ENCODE measurements around the gene GRIPAP1. TPM values are rescaled to one million over a fixed set of nuclear protein-coding genes. Genes with fewer than 3 reads are reported as not detected.

Gene GRIPAP1
- 51.4 TPM for polyA plus RNA-seq
- long read RNA-seq, donor 1: 0 reads
- long read RNA-seq, donor 2, partial matches to known transcripts: 23 of 24 reads
- long read RNA-seq, donor 2, other reads (novel, unspliced or antisense): 0 of 24 reads
- long read RNA-seq, donor 3, partial matches to known transcripts: 0 of 1 reads
- long read RNA-seq, donor 3, other reads (novel, unspliced or antisense): 0 of 1 reads
- long read RNA-seq, donor 4: 0 reads
- long read RNA-seq, donor 5, partial matches to known transcripts: 9 of 9 reads
- long read RNA-seq, donor 5, other reads (novel, unspliced or antisense): 0 of 9 reads
- long read RNA-seq, donor 6: 0 reads
- long read RNA-seq, donor 7: 0 reads
- long read RNA-seq, donor 8, partial matches to known transcripts: 6 of 8 reads
- long read RNA-seq, donor 8, other reads (novel, unspliced or antisense): 0 of 8 reads
- long read RNA-seq, donor 9: 0 reads
- long read RNA-seq, donor 10, partial matches to known transcripts: 0 of 2 reads
- long read RNA-seq, donor 10, other reads (novel, unspliced or antisense): 0 of 2 reads
- long read RNA-seq, donor 11, partial matches to known transcripts: 7 of 7 reads
- long read RNA-seq, donor 11, other reads (novel, unspliced or antisense): 0 of 7 reads

DNA sequence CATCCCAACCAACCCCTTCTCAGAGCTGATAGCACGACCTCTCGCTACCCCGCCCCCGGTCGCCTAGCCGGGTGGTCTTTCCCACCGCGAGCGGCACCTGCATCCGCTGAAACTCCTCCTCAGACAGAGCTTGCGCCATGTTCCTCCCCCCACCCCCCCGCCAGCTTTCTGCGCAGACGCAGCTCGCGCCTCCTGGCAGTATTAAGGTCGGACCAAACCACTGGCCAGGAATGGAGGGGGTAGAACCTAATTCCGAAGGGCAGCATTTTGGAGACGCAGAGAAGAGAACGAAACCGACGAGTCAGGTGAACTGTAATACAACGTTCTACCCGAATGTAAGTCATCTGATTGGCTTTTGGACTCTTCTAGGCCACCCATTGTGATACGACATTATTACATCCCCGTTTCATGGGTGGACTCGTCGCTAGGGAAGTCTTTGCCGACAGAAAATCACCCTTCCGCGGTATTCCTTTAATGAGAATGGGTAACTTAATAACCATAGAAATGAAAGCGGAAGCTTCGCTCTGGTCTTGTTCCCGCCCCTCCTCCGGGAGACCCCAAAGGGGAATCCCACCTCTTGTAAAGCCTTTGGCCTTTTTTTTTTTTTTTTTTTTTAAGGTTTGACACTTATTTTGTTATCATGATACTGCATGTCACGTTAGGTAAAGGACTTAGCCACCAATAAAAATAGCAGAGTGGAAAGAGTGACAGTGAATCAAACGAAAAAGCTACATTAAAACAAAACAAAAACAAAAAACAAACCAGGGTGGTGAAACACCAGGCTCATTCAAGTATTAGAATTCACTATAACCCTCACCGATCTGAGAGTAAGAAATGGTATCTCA is at the start of gene GRIPAP1:
GRIPAP1 (minus strand) TSS at position 174 of the 845 bp plus-strand sequence; CDS start at position 139, 35 bp downstream.
- 50% methylated on average over 1 of the region's 38 CpGs for WGBS (ENCODE audit: insufficient coverage, low lambda C conversion rate)
- H3K4me3 ChIP-seq (ENCODE audit: low read length): peak within 1 kb of the TSS; percentile 91
- DNase-seq: peak; percentile 81 to 85
- H3K27me3 ChIP-seq (ENCODE audit: control insufficient read depth, insufficient read depth, low read length): no peaks in the 10 kb centered on the region
- H3K4me1 ChIP-seq (ENCODE audit: control insufficient read depth, insufficient read depth, low read length): peaks cover 3% of the 10 kb centered on the region
- peaks cover 18% of the 10 kb centered on the region for H3K36me3 ChIP-seq (ENCODE audit: control insufficient read depth, insufficient read depth, low read length)
- H3K9me3 ChIP-seq (ENCODE audit: control insufficient read depth, low read depth, low read length): no peaks in the 10 kb centered on the region
- peak within 1 kb of the TSS; percentile 36 for H3K27ac ChIP-seq (ENCODE audit: low read length)

DNA sequence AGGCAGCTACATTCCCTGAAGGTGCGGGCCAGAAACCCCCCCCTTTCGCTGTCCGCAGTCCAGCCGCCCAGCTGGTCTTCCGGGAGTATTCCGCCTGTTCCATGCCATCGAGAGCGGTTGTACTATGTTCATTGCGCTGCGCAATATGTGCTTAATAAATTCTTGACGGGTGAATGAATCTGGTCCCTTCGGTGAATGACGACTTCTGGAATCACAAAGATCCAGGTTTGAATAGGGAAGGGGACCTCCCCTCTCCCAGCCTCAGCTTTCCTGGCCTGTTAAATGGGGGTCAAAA is 41.9 kb upstream of the GRIPAP1 start:
- WGBS (ENCODE audit: insufficient coverage, low lambda C conversion rate): no CpG with 5 or more reads among the region's 13 CpGs
- Histone ChIP-seq H3K36me3 (ENCODE audit: control insufficient read depth, insufficient read depth, low read length) (peaks cover 8% of the 10 kb centered on the region), H3K9me3 (ENCODE audit: control insufficient read depth, low read depth, low read length) (no peaks in the 10 kb centered on the region), H3K27ac (ENCODE audit: low read length) (peak overlapping the region; percentile 68), H3K4me1 (ENCODE audit: control insufficient read depth, insufficient read depth, low read length) (peaks cover 24% of the 10 kb centered on the region), H3K4me3 (ENCODE audit: low read length) (no peak overlapping the region), H3K27me3 (ENCODE audit: control insufficient read depth, insufficient read depth, low read length) (no peaks in the 10 kb centered on the region)
- DNase-seq: no peak

GRCh38 chrX:49043220-49043986 is 41.3 kb upstream of the GRIPAP1 start, which contains the start of gene TFE3:
TFE3 (minus strand) TSS chrX:49043357; CDS start chrX:49043226, 131 bp downstream.
- peaks cover 26% of the 10 kb centered on the region for H3K4me1 ChIP-seq (ENCODE audit: control insufficient read depth, insufficient read depth, low read length)
- peak; percentile 99 for DNase-seq
- H3K27me3 ChIP-seq (ENCODE audit: control insufficient read depth, insufficient read depth, low read length): no peaks in the 10 kb centered on the region
- H3K36me3 ChIP-seq (ENCODE audit: control insufficient read depth, insufficient read depth, low read length): peaks cover 14% of the 10 kb centered on the region
- WGBS (ENCODE audit: insufficient coverage, low lambda C conversion rate): no CpG with 5 or more reads among the region's 67 CpGs
- H3K27ac ChIP-seq (ENCODE audit: low read length): peak within 1 kb of the TSS; percentile 97
- H3K9me3 ChIP-seq (ENCODE audit: control insufficient read depth, low read depth, low read length): no peaks in the 10 kb centered on the region
- H3K4me3 ChIP-seq (ENCODE audit: low read length): peak within 1 kb of the TSS; percentile 79

DNA sequence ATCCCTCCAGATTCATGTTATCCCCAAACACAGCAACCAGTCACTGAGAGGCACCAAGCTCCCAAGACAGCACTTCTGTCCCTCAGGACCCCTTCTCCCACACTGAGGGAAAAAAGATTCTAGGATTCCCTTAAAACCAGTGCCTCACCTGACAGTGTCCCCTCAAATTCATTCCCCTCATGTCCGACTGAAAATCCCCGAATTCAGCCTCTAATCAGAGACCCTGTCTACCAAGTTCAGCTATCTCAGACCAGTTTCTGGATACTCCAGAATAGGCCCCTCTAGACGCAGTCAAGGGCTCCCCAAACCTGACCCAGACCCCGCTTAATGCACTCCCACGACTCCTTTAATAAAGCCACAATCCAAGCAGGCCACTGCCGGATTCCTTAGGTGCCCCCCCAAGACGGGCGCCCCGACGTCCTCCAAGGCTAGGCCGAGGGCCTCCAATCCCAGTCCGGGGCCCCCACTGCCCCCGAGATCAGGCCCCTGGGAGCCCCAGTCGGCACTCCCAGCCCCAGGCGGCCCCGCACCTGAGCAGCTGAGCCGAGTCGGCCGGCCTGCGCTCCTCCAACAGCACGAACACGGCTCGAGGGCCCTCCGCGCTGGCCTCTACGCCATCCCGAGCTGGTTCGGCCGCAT is 40.6 kb upstream of the GRIPAP1 start:
- Histone ChIP-seq H3K27me3 (ENCODE audit: control insufficient read depth, insufficient read depth, low read length) (no peaks in the 10 kb centered on the region), H3K9me3 (ENCODE audit: control insufficient read depth, low read depth, low read length) (no peaks in the 10 kb centered on the region), H3K36me3 (ENCODE audit: control insufficient read depth, insufficient read depth, low read length) (peaks cover 21% of the 10 kb centered on the region), H3K27ac (ENCODE audit: low read length) (peak overlapping the region; percentile 97), H3K4me1 (ENCODE audit: control insufficient read depth, insufficient read depth, low read length) (peaks cover 26% of the 10 kb centered on the region), H3K4me3 (ENCODE audit: low read length) (peak overlapping the region; percentile 79)
- no peak for DNase-seq
- no CpG with 5 or more reads among the region's 29 CpGs for WGBS (ENCODE audit: insufficient coverage, low lambda C conversion rate)

DNA sequence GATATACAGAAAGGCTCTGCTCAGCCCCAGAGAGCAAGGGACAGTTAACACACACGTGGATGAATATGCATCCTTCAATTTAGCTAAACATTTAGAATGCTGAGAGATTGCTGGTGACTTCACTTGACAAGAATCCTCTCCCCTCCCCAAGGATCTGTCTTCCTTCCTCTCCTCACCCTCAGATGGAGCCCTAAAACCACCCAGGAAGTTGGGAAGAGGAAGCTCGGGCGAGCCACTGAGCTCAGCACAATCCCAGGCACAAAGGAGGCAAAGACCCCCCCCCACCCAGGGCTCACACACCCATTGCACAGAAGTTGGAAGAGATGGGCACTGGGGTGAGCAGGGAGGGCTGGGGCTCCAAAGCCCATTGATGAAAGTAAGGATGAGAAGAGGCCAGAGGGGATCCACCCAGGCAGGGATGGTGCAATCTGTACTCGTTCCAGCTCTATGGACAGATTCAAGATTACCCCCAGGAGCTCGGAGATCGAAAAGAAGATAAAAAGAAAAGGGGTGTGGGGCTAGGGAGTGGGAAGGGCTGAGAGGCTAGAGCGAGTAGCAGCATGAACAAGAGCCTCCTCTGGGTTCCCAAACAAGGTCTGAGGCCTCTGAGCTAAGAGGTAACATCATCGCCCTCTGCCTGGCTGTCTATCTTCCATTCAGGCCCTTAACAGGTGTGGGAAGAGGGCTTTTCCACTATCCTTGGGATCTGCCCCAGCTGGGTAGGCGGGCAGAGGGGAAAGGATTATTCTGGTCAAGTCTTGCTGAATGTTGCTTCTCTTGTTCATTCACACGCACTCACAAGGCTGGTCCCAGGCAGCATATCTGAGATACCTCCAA is 39.9 kb upstream of the GRIPAP1 start:
- Histone ChIP-seq H3K9me3 (ENCODE audit: control insufficient read depth, low read depth, low read length) (no peaks in the 10 kb centered on the region), H3K27me3 (ENCODE audit: control insufficient read depth, insufficient read depth, low read length) (no peaks in the 10 kb centered on the region), H3K4me1 (ENCODE audit: control insufficient read depth, insufficient read depth, low read length) (peaks cover 26% of the 10 kb centered on the region), H3K4me3 (ENCODE audit: low read length) (peak overlapping the region; percentile 79), H3K27ac (ENCODE audit: low read length) (peak overlapping the region; percentile 97), H3K36me3 (ENCODE audit: control insufficient read depth, insufficient read depth, low read length) (peaks cover 24% of the 10 kb centered on the region)
- WGBS (ENCODE audit: insufficient coverage, low lambda C conversion rate): no CpG with 5 or more reads among the region's 10 CpGs
- peak in 1 of 2 donors; percentile 43 for DNase-seq

GRCh38 chrX:49040376-49040955 is 38.4 kb upstream of the GRIPAP1 start:
- H3K36me3 ChIP-seq (ENCODE audit: control insufficient read depth, insufficient read depth, low read length): peaks cover 28% of the 10 kb centered on the region
- H3K27ac ChIP-seq (ENCODE audit: low read length): peak overlapping the region; percentile 66
- H3K9me3 ChIP-seq (ENCODE audit: control insufficient read depth, low read depth, low read length): no peaks in the 10 kb centered on the region
- H3K4me1 ChIP-seq (ENCODE audit: control insufficient read depth, insufficient read depth, low read length): peaks cover 26% of the 10 kb centered on the region
- WGBS (ENCODE audit: insufficient coverage, low lambda C conversion rate): no CpG with 5 or more reads among the region's 7 CpGs
- H3K4me3 ChIP-seq (ENCODE audit: low read length): peak overlapping the region; percentile 13
- DNase-seq: peak in 1 of 2 donors; percentile 20
- H3K27me3 ChIP-seq (ENCODE audit: control insufficient read depth, insufficient read depth, low read length): no peaks in the 10 kb centered on the region

GRCh38 chrX:49039598-49040375 is 37.7 kb upstream of the GRIPAP1 start:
- Histone ChIP-seq H3K4me1 (ENCODE audit: control insufficient read depth, insufficient read depth, low read length) (peaks cover 26% of the 10 kb centered on the region), H3K36me3 (ENCODE audit: control insufficient read depth, insufficient read depth, low read length) (peaks cover 28% of the 10 kb centered on the region), H3K27me3 (ENCODE audit: control insufficient read depth, insufficient read depth, low read length) (no peaks in the 10 kb centered on the region), H3K4me3 (ENCODE audit: low read length) (peak overlapping the region; percentile 13), H3K27ac (ENCODE audit: low read length) (peak overlapping the region; percentile 66), H3K9me3 (ENCODE audit: control insufficient read depth, low read depth, low read length) (no peaks in the 10 kb centered on the region)
- DNase-seq: peak; percentile 78 to 85
- no CpG with 5 or more reads among the region's 9 CpGs for WGBS (ENCODE audit: insufficient coverage, low lambda C conversion rate)

GRCh38 chrX:49037883-49038475 is 35.9 kb upstream of the GRIPAP1 start:
- DNase-seq: no peak
- Histone ChIP-seq H3K27ac (ENCODE audit: low read length) (no peak overlapping the region), H3K4me1 (ENCODE audit: control insufficient read depth, insufficient read depth, low read length) (peaks cover 26% of the 10 kb centered on the region), H3K4me3 (ENCODE audit: low read length) (no peak overlapping the region), H3K9me3 (ENCODE audit: control insufficient read depth, low read depth, low read length) (no peaks in the 10 kb centered on the region), H3K27me3 (ENCODE audit: control insufficient read depth, insufficient read depth, low read length) (no peaks in the 10 kb centered on the region), H3K36me3 (ENCODE audit: control insufficient read depth, insufficient read depth, low read length) (peaks cover 46% of the 10 kb centered on the region)
- WGBS (ENCODE audit: insufficient coverage, low lambda C conversion rate): no CpG with 5 or more reads among the region's 15 CpGs

Data from large intestine (tissue), 12 donors.